Measurements from ENCODE around the gene PAQR7. TPM values are rescaled to one million over a fixed set of nuclear protein-coding genes. Genes with fewer than 3 reads are reported as not detected.

The PAQR7 gene
- total RNA-seq, 1 donor from 2014 or later = 12.6 TPM

Other genes starting within 250 kb of the PAQR7 start
- 3.4 and 6.4 TPM in 2 replicates for gene SELENON, start 75.5 kb downstream of the PAQR7 start, total RNA-seq
- 15.0 and 22.0 TPM in 2 replicates for gene MTFR1L, start 55.8 kb downstream of the PAQR7 start, total RNA-seq
- 2.4 TPM in 2 replicates for gene AUNIP, start 16.3 kb downstream of the PAQR7 start, total RNA-seq
- 15.8 and 19.5 TPM in 2 replicates for gene STMN1, start 30.7 kb upstream of the PAQR7 start, total RNA-seq
- gene PAFAH2, start 122.4 kb upstream of the PAQR7 start, total RNA-seq = 11.3 and 20.7 TPM in 2 replicates
- not detected in 2 replicates for gene EXTL1, start 146.1 kb upstream of the PAQR7 start, total RNA-seq
- 0.13 TPM in 1 of 2 replicates, not detected in the other for gene SLC30A2, start 170.4 kb upstream of the PAQR7 start, total RNA-seq
- gene TRIM63, start 191.9 kb upstream of the PAQR7 start, total RNA-seq = 0.13 TPM in 1 of 2 replicates, not detected in the other
- gene PDIK1L, start 236.1 kb upstream of the PAQR7 start, total RNA-seq = 8.4 and 8.7 TPM in 2 replicates